Neuron (in vitro differentiated cells): ENCODE results near the gene WDR83.

ENCODE experiments used
- H2AFZ ChIP-seq: one replicate; pipeline ENCODE4 v1.6.1; 2013; ENCODE audit warnings: low read depth, mild to moderate bottlenecking, inconsistent platforms, low read length, moderate library complexity
- H3K27me3 ChIP-seq: one replicate; pipeline ENCODE4 v1.6.1; 2013; ENCODE audit warnings: low read length; ENCODE audit not compliant: insufficient read depth
- H3K36me3 ChIP-seq: one replicate; pipeline ENCODE4 v1.6.1; 2013; ENCODE audit warnings: low read length; ENCODE audit not compliant: insufficient read depth
- H3K4me1 ChIP-seq: one replicate; pipeline ENCODE4 v1.6.1; 2013; ENCODE audit warnings: low read length; ENCODE audit not compliant: insufficient read depth
- H3K4me3 ChIP-seq: 2 replicates; pipeline ENCODE4 v1.5.1; 2013; ENCODE audit warnings: mild to moderate bottlenecking, low read length, moderate library complexity
- H3K9me3 ChIP-seq: one replicate; pipeline ENCODE4 v1.6.1; 2013; ENCODE audit warnings: low read length

WDR83 gene

GRCh38 chr19:12720296-12720695 lies 53.7 kb downstream of the WDR83 start:
- peaks cover 34% of the 10 kb centered on the region for H3K36me3 ChIP-seq
- peak overlapping the region; percentile 79 for H3K4me3 ChIP-seq

GRCh38 chr19:12720851-12721655 lies 54.4 kb downstream of the WDR83 start:
- Histone ChIP-seq H3K27me3 (no peaks in the 10 kb centered on the region), H3K4me1 (peaks cover 17% of the 10 kb centered on the region), H3K4me3 (peak overlapping the region; percentile 79), H3K36me3 (peaks cover 26% of the 10 kb centered on the region), H3K9me3 (no peaks in the 10 kb centered on the region), H2AFZ (no peak overlapping the region)

More at GRCh38 chr19:12720296-12720695, 53.7 kb downstream of the WDR83 start:
- no peak overlapping the region for H2AFZ ChIP-seq
- H3K4me1 ChIP-seq, result peaks cover 17% of the 10 kb centered on the region
- H3K27me3 ChIP-seq, result no peaks in the 10 kb centered on the region
- H3K9me3 ChIP-seq, result no peaks in the 10 kb centered on the region

DNA sequence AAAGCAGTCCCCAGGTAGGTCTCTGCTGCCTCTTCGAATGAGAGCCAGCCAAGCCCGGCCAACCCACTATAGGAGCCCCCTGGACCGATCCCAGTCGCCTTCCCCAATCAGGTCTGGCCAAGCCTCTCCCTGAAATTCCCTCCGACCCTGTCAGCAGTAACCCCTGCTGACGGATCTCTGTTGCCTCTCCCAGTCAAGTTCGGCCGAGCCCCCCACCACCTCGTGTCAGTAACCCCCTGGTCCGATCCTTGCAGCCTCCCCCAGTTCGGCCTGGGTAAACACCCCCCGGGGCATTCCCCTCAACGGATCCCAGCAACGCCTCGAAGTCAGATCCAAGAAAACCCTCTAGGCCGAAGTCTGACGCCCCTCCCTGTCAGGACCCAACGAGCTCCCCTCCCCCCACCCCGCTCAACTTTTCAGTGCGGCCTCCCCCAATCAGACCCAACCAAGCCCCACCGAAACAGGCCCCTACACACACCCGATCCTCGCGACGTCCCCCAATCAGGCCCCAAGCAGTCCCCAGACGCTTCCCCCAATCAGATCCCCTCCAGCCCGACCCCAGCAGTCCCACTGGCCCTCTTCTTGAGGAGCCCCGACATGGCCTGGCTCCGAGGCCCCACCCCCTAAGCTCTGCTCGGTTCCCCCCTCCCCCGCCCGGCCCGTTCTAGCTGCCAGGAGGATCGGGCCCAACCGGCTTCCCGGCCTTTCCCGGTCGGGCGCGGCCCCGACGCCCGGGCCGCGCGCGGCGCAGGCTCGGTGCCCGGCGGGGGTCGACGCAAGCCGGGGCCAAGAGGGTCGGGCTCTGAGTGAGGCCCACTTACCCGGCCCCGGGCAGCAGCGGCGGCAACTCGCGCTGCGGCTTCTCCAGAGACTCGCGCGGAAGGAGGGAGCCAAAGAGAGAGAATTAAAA lies 55.3 kb downstream of the WDR83 start:
- H2AFZ ChIP-seq, result no peak overlapping the region
- peaks cover 19% of the 10 kb centered on the region for H3K36me3 ChIP-seq
- no peaks in the 10 kb centered on the region for H3K27me3 ChIP-seq
- H3K4me1 ChIP-seq, result peaks cover 17% of the 10 kb centered on the region
- H3K9me3 ChIP-seq, result no peaks in the 10 kb centered on the region
- H3K4me3 ChIP-seq, result peak overlapping the region; percentile 79

DNA sequence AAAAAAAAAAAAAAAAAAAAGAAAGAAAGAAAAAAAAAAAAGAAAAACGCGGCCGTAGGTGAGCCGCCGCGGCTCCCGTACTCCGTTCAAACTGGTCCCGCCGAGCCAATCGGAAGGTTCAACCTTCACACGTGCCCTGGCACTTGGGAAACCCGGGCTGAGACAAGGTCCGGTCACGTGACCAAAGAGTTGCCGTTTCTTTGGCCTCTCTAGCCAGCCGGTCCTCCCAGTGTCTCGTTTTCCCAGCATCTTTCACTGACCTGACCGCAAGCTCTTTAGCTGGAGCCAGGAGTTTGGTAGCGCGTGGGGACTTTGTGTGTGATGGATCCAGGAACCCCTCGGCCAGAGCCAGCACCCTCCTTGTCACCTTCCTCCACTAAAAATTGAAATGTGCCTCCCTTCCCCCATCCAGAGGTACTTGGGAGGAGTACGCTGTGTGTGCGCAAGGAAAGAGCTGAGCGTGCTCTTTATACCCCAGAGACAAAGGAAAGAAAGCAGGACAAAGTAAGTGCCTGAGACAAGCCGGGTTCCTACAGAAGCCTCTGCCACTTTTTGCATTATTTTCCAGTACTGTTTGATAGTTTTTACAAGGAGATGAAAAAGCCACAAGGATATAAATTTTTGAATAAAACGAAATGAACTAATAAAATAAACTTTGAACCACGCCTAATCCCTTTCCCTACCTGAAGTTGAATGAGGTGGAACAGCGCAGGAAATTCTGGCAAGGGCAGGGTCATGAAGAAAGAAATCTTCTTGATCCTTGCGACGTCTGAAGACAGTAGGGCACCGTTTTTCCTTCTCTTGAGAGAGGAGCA lies 56.2 kb downstream of the WDR83 start:
- Histone ChIP-seq H3K4me3 (peak overlapping the region; percentile 79), H3K4me1 (peaks cover 17% of the 10 kb centered on the region), H3K9me3 (no peaks in the 10 kb centered on the region), H3K27me3 (no peaks in the 10 kb centered on the region), H3K36me3 (peaks cover 12% of the 10 kb centered on the region), H2AFZ (no peak overlapping the region)

DNA sequence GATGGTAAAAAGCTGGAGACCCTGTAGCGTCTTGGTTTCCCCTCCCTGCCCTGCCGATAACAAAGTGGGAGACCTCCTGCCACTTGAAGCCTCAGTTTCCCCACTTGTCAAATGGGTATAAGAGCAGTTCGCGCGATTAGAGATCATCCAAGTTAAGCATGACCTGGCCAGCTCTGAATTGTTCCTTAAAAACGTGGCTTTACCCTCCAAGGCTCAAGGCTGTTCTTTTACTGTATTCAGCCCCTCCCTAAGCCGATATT lies 56.7 kb downstream of the WDR83 start:
- no peaks in the 10 kb centered on the region for H3K27me3 ChIP-seq
- H2AFZ ChIP-seq, result no peak overlapping the region
- H3K9me3 ChIP-seq, result no peaks in the 10 kb centered on the region
- H3K36me3 ChIP-seq, result peaks cover 11% of the 10 kb centered on the region
- peaks cover 17% of the 10 kb centered on the region for H3K4me1 ChIP-seq
- H3K4me3 ChIP-seq, result peak overlapping the region; percentile 79

DNA sequence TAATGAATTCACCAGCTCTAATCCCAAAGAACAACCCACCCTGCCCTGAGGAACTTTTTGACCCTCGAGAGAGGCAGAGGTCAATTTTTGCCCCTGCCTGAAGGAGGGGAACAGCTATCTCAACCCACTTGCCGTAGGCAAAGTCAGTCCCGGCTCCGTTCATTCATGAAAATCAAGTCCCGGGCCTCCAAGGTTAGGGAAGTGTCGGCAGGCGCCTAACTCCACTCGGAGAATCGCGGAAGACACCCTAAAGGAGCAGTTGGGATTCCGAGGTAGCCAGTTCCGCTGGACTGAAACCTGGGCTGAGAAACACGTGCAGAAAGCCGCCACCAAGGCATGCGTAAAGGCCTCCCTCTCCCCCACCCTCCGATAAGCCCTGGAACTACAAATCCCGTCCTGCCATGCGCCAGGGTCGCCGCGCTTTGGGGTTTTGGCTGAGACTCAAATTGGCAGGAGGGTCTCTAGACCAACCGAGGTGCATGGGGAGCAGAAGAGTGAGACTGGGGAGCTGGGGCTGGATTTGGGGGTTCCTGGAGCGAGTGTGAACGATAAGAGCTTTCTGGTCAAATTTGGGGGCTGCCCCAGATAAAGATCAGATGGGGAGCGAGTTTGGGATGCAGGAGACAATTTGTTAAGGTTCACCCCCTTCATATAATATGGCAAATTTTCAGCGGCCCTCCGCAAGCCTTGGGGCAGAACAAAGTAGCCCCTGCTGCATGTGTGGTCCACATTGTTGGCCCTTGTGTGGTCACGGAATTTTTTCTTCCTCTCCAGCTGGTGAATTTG lies 57.2 kb downstream of the WDR83 start, which contains the start of gene TNPO2:
TNPO2 (minus strand) TSS at position 292 of the 786 bp plus-strand sequence. CDS start 2,955 bp downstream, outside the sequence.
- Histone ChIP-seq H3K4me1 (peaks cover 17% of the 10 kb centered on the region), H3K9me3 (no peaks in the 10 kb centered on the region), H3K27me3 (no peaks in the 10 kb centered on the region), H3K4me3 (peak within 1 kb of the TSS; percentile 79), H2AFZ (peak within 1 kb of the TSS; percentile 47), H3K36me3 (peaks cover 8% of the 10 kb centered on the region)
